Activated CD8-positive, alpha-beta memory T cell treated with anti-CD3 and anti-CD28 coated beads, Interleukin-2, amount 10 ng/mL, durations not matched to agents 7 days and 5 days (primary cell): ENCODE results near the gene FAM9A. TPM values are rescaled to one million over a fixed set of nuclear protein-coding genes. Genes with fewer than 3 reads are reported as not detected.

ENCODE experiments used
- ATAC-seq: fragments of 150-1000 bp; cut with Tn5 transposase; one replicate; pipeline ENCODE4 v1.10.0; 2021; ENCODE audit warnings: moderate library complexity
- CTCF ChIA-PET: fragments of 350-600 bp; sonication (Branson Sonifier 250); formaldehyde crosslinking; loops from one replicate; lab custom pipeline; 2021; ENCODE audit warnings: antibody characterized with exemption; lab: Charles Lee
- DNase-seq: peaks from one replicate; pipeline ENCODE4 v3.0.0-alpha.2; 2020
- H3K27ac Mint-ChIP-seq: one replicate; pipeline ENCODE4 v1.8.0; 2021; ENCODE audit warnings: mild to moderate bottlenecking, mixed read lengths
- H3K27me3 Mint-ChIP-seq: one replicate; pipeline ENCODE4 v1.8.0; 2021; ENCODE audit warnings: mixed read lengths
- H3K36me3 Mint-ChIP-seq: one replicate; pipeline ENCODE4 v1.8.0; 2021; ENCODE audit warnings: mild to moderate bottlenecking, mixed read lengths
- H3K4me1 Mint-ChIP-seq: one replicate; pipeline ENCODE4 v1.8.0; 2021; ENCODE audit warnings: mixed read lengths
- H3K4me3 Mint-ChIP-seq: one replicate; pipeline ENCODE4 v1.8.0; 2021; ENCODE audit warnings: mild to moderate bottlenecking, moderate library complexity, mixed read lengths
- H3K9me3 Mint-ChIP-seq: one replicate; pipeline ENCODE4 v1.8.0; 2022; ENCODE audit warnings: low read depth, mixed read lengths
- total RNA-seq, 2 experiments: library from RNA; stranded (reverse); gene quantifications; one replicate each; pipeline ENCODE4 v1.2.3, GENCODE V29; 2021

Gene FAM9A
- total RNA-seq, 2 experiments from 2014 or later, result not detected

- Mint-ChIP-seq H3K4me1 (no peaks in the 10 kb centered on the region), H3K4me3 (no peak overlapping the region), H3K36me3 (no peaks in the 10 kb centered on the region), H3K9me3 (no peaks in the 10 kb centered on the region), H3K27me3 (peaks cover 3% of the 10 kb centered on the region), H3K27ac (no peak overlapping the region)
- DNase-seq, result peak; percentile 51
- CTCF ChIA-PET, result interaction anchor here (0.6 to 1.1 kb wide), 2 partner anchors 10 to 40 kb away, joined by 3 read pairs; no protein-coding TSS in a partner anchor
- ATAC-seq, result no peak
These were observed 58.0 kb downstream of the FAM9A start for GRCh38 chrX:8743126-8743732.

DNA sequence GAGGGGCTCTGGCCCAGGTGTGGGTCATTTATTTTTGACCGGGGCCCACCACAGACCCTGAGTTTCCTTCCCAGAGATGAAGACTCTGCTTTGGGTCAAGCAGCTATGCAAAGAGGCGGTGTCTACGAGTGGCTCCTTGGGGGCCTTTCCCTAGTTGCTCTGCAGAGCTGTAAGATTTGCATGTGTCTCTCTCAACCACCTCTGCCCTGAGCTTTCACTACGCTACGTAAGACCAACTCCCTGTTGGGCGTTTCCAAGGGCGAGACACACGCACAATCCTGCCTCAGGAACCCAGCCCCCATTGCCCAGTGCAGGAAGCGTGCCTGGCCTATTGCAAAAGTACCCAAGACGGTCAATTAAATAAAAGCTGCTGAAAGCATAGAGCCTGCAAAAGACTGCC lies 59.2 kb downstream of the FAM9A start:
- no peak for DNase-seq
- no peaks in the 10 kb centered on the region for H3K9me3 Mint-ChIP-seq
- CTCF ChIA-PET, result interaction anchor here (1.2 kb wide), 1 partner anchor 11 kb away, joined by 3 read pairs; no protein-coding TSS in a partner anchor
- H3K4me1 Mint-ChIP-seq, result no peaks in the 10 kb centered on the region
- no peak for ATAC-seq
- no peaks in the 10 kb centered on the region for H3K36me3 Mint-ChIP-seq
- H3K27ac Mint-ChIP-seq, result no peak overlapping the region
- peaks cover 3% of the 10 kb centered on the region for H3K27me3 Mint-ChIP-seq
- H3K4me3 Mint-ChIP-seq, result no peak overlapping the region

Other genes starting within 250 kb of the FAM9A start
- not detected for gene ANOS1, start 69.2 kb downstream of the FAM9A start, total RNA-seq
- not detected for gene FAM9B, start 232.7 kb upstream of the FAM9A start, total RNA-seq